ENCODE data around the gene PRG3. TPM values are rescaled to one million over a fixed set of nuclear protein-coding genes. Genes with fewer than 3 reads are reported as not detected.

Gene PRG3
- total and polyA plus RNA-seq, 2 of the 13 experiments (the other 11 are each of a cell fraction or from before 2014, with no cell fraction given): not detected

- TF ChIP-seq FOXC1 (CRISPR knock-in tag; IDR thresholded peaks at IDR 0.05; ENCODE audit: borderline replicate concordance) (peak; percentile 73; the same call in 1 of the 2 replicates), SOX6 (IDR thresholded peaks at IDR 0.05) (no peak), SOX6 (CRISPR knock-in tag; IDR thresholded peaks at IDR 0.05) (peak; percentile 50), ZFAT (CRISPR knock-in tag; conservative IDR thresholded peaks at IDR 0.05) (no peak), REPIN1 (CRISPR knock-in tag; IDR thresholded peaks at IDR 0.05; ENCODE audit: borderline replicate concordance, low read depth) (peak; percentile 22; the same call in 1 of the 2 replicates), NR2F1 (CRISPR knock-in tag; IDR thresholded peaks at IDR 0.05) (peak in 1 of 2 experiments; percentile 55; a peak in 1 of 4 replicates), CREM (IDR thresholded peaks at IDR 0.05) (no peak), CREM (CRISPR knock-in tag; IDR thresholded peaks at IDR 0.05) (no peak), ZNF605 (CRISPR knock-in tag; IDR thresholded peaks at IDR 0.05) (peak; percentile 59; the same call in 1 of the 2 replicates), BHLHE40 (IDR thresholded peaks at IDR 0.05; ENCODE audit: low read length) (no peak), HIVEP1 (CRISPR knock-in tag; IDR thresholded peaks at IDR 0.05) (peak; percentile 73; the same call in 1 of the 2 replicates), NR2F2 (IDR thresholded peaks at IDR 0.05; ENCODE audit: borderline replicate concordance, low read depth) (peak; percentile 57), TBX3 (IDR thresholded peaks at IDR 0.05; ENCODE audit: borderline replicate concordance) (no peak), HDAC2 (CRISPR knock-in tag; IDR thresholded peaks at IDR 0.05) (0 out of 2 replicates have a peak, but pooled peaks have one; percentile 14), ZNF143 (CRISPR knock-in tag; IDR thresholded peaks at IDR 0.05) (peak; percentile 33; the same call in 1 of the 2 replicates), TP53 (CRISPR knock-in tag; conservative IDR thresholded peaks at IDR 0.05) (no peak), SAP130 (CRISPR knock-in tag; IDR thresholded peaks at IDR 0.05; ENCODE audit: low read depth) (peak; percentile 29; the same call in 1 of the 2 replicates), NR2C2 (CRISPR knock-in tag; IDR thresholded peaks at IDR 0.05; ENCODE audit: borderline replicate concordance) (peak; percentile 79), IRX3 (CRISPR knock-in tag; IDR thresholded peaks at IDR 0.05; ENCODE audit: borderline replicate concordance, low read depth) (no peak), ELF1 (CRISPR knock-in tag; IDR thresholded peaks at IDR 0.05) (no peak), ZSCAN30 (CRISPR knock-in tag; IDR thresholded peaks at IDR 0.05) (no peak), POGZ (CRISPR knock-in tag; IDR thresholded peaks at IDR 0.05) (peak; percentile 61; the same call in 1 of the 2 replicates), ZNF607 (CRISPR knock-in tag; IDR thresholded peaks at IDR 0.05; ENCODE audit: borderline replicate concordance) (no peak), JUND (CRISPR knock-in tag; IDR thresholded peaks at IDR 0.05) (peak; percentile 23; the same call in 1 of the 2 replicates)
- TF ChIP-seq, protein P1, sequence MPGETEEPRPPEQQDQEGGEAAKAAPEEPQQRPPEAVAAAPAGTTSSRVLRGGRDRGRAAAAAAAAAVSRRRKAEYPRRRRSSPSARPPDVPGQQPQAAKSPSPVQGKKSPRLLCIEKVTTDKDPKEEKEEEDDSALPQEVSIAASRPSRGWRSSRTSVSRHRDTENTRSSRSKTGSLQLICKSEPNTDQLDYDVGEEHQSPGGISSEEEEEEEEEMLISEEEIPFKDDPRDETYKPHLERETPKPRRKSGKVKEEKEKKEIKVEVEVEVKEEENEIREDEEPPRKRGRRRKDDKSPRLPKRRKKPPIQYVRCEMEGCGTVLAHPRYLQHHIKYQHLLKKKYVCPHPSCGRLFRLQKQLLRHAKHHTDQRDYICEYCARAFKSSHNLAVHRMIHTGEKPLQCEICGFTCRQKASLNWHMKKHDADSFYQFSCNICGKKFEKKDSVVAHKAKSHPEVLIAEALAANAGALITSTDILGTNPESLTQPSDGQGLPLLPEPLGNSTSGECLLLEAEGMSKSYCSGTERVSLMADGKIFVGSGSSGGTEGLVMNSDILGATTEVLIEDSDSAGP (CRISPR knock-in tag; IDR thresholded peaks at IDR 0.05; ENCODE audit: borderline replicate concordance): peak; percentile 55; the same call in 1 of the 2 replicates
- TF ChIP-seq, protein P2, sequence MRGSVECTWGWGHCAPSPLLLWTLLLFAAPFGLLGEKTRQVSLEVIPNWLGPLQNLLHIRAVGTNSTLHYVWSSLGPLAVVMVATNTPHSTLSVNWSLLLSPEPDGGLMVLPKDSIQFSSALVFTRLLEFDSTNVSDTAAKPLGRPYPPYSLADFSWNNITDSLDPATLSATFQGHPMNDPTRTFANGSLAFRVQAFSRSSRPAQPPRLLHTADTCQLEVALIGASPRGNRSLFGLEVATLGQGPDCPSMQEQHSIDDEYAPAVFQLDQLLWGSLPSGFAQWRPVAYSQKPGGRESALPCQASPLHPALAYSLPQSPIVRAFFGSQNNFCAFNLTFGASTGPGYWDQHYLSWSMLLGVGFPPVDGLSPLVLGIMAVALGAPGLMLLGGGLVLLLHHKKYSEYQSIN (CRISPR knock-in tag; IDR thresholded peaks at IDR 0.05; ENCODE audit: borderline replicate concordance): no peak
- TF ChIP-seq, protein P3, sequence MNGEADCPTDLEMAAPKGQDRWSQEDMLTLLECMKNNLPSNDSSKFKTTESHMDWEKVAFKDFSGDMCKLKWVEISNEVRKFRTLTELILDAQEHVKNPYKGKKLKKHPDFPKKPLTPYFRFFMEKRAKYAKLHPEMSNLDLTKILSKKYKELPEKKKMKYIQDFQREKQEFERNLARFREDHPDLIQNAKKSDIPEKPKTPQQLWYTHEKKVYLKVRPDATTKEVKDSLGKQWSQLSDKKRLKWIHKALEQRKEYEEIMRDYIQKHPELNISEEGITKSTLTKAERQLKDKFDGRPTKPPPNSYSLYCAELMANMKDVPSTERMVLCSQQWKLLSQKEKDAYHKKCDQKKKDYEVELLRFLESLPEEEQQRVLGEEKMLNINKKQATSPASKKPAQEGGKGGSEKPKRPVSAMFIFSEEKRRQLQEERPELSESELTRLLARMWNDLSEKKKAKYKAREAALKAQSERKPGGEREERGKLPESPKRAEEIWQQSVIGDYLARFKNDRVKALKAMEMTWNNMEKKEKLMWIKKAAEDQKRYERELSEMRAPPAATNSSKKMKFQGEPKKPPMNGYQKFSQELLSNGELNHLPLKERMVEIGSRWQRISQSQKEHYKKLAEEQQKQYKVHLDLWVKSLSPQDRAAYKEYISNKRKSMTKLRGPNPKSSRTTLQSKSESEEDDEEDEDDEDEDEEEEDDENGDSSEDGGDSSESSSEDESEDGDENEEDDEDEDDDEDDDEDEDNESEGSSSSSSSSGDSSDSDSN (CRISPR knock-in tag; IDR thresholded peaks at IDR 0.05): peak; percentile 45; the same call in 1 of the 2 replicates
Observed at GRCh38 chr11:57349491-57350274, 31.3 kb downstream of the PRG3 start (continued).

All from HepG2 (cell line).